ELR (cell line): ENCODE results near the gene TCF7L2.

Experiments
- DNase-seq: peaks from one replicate; pipeline ENCODE4 v3.0.0-alpha.2; 2015; ENCODE audit warnings: low read depth

TCF7L2 gene

DNA sequence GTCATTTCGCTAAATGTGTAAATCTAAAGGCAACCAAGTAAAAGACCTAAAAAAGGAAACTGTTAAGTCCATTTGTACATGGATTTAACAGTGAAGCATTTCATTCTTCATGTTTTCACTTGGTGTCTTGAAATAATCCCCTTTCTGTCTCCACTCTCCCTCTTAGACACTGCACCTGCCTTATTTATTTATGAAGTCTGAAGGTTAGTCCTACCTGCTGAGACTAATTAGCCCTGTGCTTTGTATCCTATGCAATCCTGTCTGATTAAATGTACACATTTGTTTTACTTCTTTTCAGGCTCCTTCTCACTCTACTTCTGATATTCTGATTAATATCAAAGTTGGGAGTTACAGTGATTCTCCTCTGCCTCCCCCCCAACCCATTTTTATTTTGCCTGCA is 1.9 kb upstream of the TCF7L2 start:
- DNase-seq = no peak

DNA sequence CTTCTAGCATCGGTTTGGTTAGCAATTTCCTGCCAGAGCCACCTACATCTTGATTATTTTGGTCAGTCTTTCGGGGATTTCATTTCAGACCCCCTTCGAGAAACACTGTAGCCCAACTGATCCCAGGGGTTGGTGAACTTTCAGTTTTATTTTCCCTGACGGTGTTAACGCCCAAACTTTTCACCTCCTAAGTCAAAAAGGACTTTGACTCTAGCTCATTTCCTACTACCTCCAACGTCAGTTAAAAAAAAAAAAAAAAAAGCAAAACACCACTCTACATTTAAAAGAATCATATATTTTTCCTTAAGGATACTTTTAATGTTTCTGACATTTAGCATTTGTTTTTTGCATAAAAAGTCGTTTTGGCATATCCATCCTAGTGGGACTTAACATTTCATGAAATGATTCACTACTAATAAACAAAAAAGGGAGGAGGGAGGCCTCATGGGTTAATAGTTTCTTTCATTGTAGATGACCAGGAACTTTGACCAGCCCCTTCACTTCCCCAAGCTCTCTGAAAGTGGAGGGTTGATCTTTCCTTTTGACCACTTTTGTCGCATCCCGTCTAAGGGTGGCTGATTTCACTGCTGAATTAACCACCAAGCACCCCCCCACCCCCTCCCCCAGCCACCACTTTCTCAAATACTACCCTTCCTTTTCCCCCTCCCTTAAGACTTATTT is 764 bp upstream of the TCF7L2 start:
- DNase-seq = peak; percentile 60

DNA sequence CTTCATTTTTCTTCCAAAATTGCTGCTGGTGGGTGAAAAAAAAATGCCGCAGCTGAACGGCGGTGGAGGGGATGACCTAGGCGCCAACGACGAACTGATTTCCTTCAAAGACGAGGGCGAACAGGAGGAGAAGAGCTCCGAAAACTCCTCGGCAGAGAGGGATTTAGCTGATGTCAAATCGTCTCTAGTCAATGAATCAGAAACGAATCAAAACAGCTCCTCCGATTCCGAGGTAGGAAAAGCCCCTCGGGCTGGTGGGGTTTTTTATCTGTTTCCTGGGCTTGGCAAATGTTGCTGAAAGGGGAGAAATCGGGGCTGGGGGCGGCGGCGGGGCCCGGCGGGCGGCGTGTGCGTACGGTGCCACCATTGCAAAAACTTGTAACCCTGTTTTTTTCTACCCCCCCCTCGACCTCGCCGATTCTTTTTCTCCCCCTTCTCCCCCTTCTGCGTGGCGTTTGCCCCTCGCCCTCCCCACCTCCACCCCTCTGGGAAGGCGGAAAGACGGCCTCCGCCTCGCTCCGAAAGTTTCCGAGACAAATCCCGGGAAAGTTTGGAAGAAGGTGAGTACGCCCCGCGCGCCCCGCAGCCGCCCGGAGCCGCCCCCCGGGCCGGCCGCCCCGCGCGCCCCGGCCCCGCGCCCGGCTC is 789 bp downstream of the TCF7L2 start:
- peak; percentile 76 for DNase-seq

DNA sequence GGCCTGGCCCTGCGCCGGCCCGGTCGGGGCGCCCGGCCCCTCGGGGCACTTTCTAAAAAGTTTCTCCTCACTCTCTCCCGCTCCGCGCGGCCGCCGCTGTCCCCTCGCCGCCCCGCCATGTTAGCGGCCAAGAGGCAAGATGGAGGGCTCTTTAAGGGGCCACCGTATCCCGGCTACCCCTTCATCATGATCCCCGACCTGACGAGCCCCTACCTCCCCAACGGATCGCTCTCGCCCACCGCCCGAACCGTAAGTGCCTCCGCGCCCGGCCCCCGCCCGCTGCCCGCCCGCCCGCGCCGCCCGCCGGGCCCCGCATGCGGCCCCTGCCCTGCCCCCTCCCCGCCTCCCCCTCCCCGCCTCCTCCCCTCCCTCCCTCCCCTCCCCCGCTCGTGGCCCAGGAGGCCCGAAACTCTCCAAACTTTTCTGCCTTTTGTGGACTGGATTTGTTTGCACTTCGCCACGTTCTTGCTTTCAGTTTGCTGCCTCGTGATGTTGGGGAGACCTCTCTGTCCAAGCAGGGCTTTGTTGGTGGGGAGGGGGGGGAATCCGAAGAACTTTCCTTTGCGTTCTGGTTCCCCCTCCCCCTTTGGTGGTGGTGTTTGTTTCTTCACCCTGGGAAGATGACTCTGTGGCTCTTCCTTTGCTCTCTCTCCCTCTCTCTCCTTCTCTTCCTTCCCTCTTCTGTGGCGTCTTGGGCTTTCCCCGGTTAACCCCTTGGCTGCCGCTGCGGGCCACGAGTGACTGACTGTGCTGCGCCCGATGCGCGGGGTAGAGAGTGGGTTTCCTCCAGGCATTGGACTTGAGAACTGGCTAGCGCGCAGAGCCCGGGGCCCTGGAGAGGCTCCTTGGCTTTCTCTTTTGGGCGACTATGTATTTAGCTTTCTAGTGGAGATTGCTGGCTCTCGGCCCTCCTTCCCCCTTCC is 1.6 kb downstream of the TCF7L2 start:
- DNase-seq = peak; percentile 89

DNA sequence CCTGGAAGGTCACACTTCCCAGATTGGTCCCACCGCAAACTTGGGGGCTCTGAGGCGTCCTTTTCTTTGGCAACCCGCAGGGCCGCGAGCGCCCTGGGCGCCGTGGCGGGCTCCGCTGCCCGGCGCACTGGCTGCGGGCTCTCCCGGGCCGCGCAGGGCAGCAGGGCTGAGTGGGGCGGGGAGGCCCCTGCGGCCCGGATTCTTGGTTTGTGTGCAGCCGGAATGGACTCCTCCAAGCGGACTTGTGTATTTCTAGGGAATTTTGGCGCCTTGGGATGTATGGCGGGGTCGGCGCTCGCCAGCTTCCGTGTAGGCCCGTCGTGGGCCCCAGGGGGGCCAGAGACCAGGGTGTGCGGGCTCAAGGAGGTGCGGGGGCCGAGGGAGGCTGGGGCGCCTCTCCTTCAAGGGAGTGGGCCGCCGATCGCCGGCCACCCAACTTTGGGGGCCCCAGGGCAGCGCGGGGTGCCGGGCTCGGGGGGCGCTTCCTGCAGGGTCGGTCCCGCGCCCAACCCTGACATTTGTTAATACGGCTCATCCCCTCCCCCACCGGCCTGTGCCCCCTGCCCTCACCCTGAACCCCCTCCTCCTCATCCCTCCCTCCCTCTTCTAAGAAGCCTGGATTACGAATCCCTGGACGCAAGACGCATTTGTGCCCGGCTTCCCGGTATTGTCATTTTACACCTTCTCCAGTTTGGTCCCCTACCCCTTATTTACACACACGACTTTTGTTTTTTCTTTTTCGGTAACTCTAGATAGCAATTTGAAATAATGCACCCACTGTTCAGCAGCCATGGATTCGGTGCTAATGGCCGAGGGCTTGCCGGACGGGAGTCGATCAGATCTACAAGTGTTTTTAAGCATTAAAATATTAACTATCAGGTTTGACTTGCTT is 2.5 kb downstream of the TCF7L2 start:
- DNase-seq = peak; percentile 63

DNA sequence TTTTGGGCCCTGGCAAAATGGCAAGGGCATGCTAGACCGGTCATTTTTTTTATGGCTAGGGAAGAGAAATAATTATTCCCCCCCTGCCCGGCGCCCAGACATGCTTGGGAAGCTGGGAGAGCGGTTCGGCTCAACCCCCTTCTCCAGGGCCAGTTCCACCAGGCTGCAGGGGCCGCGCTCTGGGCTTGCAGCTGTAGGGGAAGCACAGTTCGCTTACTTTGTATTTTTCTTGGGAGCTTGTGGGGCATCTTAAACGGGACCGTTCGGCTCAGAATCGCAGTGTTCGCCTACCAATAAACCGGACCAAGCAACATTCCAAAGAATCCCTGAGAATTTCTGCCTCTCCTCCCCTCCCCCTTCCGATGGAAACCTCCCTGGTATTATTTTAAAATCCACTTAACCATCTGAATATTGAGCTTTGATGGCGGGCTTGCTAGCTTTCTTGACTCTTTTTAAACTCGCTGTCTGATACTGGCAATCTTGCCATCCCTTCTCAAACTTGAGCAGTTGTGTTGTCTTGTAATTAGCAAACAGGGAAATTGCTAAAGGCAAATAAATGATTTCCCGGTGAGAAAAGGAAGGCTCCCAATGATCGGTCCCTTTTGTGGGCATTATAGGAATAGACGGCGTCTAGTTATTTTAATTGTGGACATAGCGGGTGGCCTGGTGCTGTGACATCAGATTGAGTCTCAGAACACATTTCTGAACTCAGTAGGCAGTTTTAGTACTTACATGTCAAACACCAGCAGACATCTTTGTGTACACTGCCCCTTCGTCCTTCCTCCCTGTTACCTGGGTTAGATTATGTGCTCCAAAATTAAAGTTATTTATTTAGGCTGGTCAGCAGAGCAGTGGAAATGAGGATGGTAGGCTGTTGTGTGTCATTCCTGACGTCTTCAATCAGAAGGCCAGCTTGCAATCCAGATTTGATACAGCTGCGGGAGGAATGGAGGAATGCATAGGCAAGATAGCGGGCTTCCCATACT is 3.4 kb downstream of the TCF7L2 start:
- peak; percentile 61 for DNase-seq

DNA sequence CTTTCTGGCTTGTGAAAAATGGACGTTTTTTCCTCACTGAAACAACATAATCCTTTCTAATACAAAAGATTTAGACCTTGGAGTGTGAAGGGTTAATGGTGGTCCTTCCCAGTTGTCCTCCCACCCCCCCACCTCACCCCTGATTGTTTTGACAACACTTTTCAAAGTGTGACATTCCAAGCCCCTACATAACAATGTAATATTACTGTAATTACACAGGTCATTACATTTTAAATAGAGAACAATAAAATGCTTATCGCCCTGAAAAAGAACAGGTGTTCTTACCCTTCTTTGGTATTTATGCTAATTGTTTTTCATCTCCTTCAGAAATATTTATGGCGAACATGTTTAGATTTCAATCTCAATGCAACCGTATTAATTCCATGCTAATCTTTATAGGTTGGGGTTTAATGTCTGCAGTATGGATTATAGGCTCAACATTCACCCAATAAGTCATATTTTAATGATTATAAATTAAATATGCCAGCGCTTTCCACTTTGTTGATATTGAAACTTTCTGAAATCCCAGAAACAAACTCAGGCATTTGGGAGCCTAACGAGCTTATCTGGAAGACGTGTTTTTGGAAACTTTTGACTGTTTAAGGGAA is 5.0 kb downstream of the TCF7L2 start:
- DNase-seq = no peak

DNA sequence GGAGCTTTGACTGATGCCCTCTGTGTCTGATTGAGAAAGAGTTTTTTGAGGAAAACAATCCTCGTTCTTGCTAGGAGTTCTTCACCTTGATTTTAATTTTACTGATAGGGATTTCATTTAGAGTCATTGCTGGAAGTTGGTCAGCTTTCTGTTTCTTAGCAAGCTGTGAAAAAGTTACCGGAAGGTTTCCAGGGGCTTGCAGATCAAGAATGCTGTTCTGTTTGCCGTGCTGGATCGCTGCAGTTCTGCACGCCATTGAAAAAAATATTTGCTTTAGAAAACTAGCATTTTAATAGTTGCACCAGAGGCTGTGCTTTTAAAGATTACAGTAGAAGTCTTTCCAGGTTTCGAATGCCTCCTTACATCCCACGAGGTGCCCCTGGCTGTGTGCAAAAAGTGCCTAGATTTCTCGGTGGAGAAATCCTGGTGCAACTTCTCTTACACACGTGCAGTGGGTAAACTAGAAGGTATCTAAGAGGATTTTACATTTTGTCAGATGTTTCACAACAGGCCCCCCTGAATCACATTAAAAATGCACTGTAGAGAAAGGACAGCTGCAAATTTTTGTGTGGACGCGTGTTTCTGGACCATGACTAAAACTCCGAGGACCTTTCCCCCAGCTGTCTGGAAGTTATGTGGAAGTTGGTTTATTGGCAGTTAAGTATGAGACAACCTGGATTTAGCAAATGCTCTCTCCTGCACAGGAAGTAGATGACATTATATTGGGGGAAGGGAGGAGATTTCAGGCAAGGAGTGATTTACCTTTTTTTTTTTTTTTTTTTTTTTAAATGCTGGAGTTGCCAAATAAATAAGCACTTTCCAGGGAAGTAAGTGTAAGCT is 5.8 kb downstream of the TCF7L2 start:
- peak; percentile 78 for DNase-seq

DNA sequence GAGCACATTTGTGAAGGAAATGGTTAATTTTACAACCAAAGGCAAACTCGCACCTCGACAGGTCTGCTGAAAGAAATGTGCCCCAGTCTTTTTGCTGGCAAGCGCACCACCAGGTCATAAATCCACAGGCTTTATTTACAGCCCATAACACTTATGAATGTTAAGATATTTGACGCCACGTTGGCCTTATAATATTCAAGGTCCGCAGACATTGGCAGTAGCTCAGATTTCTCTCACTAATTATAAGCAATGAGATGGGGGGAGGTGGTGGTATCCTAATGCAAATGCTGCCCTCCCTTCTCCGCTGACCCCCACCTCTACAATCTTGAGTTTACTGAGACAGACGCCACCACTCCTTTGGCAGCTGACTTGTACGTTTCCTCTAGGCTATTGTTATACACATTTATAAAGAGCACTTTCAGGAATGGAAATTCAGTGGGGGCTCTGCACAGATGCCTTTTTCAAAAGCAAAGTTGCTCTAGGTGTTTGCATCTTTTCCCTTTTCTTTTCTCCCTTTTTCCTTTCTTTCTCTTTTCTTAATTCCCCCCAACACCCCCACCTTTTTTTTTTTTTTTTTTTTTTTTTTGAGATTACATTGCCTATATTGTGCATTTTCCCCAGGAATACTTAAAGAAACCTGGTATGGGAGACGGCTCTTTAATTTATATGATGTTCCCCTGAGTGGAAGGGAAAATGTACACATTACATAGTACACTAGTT is 6.7 kb downstream of the TCF7L2 start:
- DNase-seq = peak; percentile 33

DNA sequence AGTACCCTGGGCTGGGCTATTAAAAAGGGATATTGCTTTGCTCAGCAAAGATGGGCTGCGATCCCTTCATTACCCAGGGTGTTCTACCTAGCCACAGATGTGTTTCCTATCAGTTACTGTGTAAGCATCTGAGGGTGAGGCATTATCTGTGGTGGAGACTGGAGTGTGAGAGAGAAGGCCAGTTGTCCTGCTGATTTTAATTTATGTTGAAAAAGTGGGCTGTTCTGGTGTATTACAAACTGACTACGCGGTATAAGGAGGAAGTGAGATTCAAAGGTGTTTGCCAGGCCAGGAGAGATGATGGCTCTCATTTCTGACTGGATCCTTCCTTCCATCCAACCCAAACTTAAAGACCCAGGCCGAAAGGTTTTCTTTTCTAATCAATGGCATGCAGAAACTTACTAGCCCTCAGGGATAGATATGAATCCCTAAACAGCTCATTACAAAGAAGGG is 7.6 kb downstream of the TCF7L2 start:
- DNase-seq = peak; percentile 48

DNA sequence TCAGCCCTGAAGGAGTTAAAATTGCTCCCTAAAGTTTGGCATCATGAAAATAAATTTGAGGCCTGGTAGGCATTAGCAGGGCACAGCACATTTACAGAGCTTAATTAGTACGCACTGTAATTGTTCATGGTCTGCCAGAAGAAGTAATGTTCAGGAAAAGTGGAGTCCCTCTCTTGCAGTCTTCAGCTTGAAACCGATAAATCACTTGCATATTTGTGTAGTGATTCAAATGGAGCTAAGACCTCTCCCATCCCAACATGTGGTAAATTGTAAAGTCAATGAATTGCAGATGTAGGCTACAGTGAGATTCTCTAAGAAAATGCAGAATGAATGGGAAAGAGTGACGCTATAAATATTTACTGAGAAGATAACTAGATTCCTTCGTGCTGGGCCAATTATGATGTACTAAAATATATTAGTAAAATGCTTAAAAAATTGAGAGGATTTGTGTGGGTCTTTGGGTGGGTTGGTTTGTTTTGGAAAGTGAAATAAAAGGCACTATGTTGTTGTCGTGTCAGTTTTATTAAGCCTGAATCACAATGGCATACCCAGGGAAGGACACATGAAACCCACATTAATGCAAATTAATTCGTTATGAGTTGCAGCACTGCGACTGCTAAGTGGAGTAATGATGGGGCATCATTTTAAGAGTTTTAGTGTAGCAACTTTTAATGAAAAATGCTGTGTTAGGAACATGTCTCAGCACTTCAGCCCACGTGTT is 8.4 kb downstream of the TCF7L2 start:
- DNase-seq = peak; percentile 91

DNA sequence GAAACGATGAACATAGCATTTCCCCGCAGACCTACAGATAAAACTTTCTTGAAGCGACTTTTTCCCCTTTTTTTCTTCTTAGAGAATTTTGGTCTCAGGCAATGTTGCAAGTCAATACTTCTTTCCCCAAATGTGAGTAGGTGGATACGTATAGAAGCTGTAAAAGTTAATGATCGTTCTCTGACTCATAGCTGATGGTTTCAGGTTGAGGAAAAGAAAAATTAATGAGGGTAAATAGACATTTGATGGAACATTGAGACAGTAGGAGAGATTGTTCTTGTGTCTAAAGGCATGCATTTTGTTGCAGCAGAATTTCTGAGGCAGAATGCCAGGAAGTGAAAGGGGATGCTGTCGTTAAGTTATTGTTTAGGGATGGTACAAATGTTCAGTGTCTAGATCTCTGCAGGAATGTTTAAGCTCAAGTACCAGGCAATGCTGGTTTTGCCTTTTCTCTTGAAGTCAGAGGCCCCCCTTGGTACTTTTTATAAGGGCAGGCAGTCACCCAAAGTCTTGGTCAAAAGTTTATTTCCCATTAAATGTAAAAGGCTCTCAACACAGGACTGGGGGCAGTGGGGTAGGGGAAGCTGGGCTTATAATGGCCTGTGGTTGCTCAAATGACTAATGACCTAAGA is 9.3 kb downstream of the TCF7L2 start:
- DNase-seq = peak; percentile 75

DNA sequence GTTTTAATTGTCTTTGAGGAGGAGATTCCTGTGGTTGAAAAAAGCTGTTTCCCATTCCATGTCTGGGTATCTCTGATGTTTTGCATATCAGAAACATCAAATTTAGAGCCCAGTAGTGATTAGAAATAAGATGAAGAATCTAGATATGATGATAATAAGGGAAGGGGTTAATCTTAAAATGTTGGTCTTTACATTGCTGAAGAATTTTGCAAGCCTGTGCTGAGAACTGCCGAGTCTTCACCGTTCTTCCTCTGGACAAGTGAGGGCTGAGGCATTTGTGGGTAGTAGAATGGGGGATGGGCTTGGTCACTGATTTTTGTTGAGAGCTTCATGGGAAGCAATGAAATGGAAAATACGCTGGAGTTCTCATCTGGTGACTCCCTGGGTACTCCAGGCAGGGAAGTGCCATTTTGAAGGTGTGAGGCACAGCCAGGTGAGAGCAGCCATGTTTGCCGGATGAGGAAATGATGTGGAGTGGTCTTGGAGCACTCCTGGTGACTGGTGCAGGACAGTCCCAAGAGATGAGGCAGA is 10.2 kb downstream of the TCF7L2 start:
- no peak for DNase-seq

DNA sequence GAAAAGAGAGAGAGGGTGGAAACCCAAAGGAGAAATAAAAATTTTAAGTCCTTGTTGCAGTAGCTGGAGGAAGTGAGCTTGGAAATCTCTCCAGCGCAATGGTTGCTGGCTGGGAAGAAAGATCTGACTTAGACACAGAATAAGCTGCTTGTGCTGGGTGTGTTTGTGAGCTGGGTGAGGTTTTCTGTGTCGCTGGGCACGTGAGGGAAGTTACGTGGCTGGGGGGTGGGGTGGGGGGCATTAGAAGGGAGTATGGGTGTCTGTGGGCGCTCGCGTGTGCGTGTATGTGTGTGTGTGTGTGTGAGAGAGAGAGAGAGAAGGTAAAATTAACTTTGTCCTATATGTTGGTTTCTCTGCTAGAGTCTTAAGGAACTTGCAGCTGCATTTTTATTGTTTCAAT is 11.6 kb downstream of the TCF7L2 start:
- no peak for DNase-seq

DNA sequence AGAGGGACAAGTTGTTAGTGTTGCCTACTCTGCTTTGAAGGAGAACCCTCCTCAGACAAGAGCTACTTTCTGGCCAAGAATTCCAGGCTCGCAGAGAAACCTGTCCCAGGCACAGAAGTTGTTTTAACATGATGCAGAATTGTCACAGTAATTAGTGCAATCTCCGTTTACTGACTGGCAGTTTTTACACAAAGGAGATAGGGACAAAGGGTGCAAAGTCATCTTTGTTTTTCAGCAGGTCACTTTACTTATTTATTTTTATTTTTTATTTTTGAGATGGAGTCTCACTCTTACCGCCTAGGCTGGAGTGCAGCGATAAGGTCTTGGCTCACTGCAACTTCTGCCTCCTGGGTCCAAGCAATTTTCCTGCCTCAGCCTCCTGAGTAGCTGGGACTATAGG is 12.3 kb downstream of the TCF7L2 start:
- no peak for DNase-seq

DNA sequence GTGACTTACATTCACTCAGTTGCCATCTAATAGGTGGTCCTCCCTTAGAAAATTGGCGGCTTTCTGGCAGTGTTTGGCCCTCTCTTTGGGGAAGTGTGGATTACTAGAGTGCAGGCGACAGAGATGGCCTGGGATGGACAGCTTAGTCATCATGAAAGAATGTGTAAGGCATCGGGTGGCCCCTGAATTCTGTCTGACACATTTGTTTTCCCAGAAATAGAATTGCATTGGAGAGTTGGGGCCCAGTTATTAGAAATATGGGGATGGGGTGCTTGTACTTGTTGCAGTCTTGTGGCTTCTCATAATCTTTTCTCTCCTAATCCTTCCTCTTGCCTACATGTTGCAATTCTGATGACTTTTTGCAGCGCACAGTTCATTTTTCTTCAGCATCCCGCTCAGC is 13.8 kb downstream of the TCF7L2 start:
- DNase-seq = peak; percentile 77

DNA sequence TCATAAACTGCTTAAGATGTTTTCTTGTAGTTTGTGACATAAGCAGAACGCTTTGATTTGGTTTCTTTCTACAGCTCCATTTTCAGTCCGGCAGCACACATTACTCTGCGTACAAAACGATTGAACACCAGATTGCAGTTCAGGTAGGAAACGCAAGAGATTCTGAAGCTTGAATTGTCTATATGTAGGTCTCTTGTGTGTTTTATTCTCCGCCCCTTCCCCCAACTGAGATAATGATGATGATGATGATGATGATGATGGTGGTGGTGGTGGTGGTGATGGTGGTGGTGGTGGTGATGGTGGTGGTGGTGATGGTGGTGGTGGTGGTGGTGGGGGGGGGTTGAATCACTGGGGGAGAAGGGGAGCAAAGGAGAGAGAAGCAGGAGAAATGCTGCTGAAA is 14.4 kb downstream of the TCF7L2 start:
- DNase-seq = no peak
